GM10248 (cell line): ENCODE data around the gene GLRX5.

Source experiments
- CTCF ChIA-PET: fragments of 300-600 bp; sonication (Branson Sonifier 250); formaldehyde crosslinking; extraction: SDS; loops from one replicate; lab custom pipeline; 2021; ENCODE audit warnings: antibody characterized with exemption; lab: Yijun Ruan, JAX
- POLR2A ChIA-PET: fragments of 350-650 bp; sonication (Branson Sonifier 250); formaldehyde crosslinking; extraction: SDS; loops from one replicate; lab custom pipeline; 2020; ENCODE audit warnings: antibody characterized with exemption; lab: Yijun Ruan, JAX
- DNase-seq: peaks from one replicate; pipeline ENCODE4 v3.0.0; 2012; ENCODE audit errors: extremely low spot score
- CTCF ChIP-seq: IDR thresholded peaks from 2 replicates; pipeline ENCODE4 v1.5.1; 2012; ENCODE audit warnings: mild to moderate bottlenecking, low read depth; ENCODE audit errors: extremely low read depth, missing control alignments, control extremely low read depth

The GLRX5 gene

DNA sequence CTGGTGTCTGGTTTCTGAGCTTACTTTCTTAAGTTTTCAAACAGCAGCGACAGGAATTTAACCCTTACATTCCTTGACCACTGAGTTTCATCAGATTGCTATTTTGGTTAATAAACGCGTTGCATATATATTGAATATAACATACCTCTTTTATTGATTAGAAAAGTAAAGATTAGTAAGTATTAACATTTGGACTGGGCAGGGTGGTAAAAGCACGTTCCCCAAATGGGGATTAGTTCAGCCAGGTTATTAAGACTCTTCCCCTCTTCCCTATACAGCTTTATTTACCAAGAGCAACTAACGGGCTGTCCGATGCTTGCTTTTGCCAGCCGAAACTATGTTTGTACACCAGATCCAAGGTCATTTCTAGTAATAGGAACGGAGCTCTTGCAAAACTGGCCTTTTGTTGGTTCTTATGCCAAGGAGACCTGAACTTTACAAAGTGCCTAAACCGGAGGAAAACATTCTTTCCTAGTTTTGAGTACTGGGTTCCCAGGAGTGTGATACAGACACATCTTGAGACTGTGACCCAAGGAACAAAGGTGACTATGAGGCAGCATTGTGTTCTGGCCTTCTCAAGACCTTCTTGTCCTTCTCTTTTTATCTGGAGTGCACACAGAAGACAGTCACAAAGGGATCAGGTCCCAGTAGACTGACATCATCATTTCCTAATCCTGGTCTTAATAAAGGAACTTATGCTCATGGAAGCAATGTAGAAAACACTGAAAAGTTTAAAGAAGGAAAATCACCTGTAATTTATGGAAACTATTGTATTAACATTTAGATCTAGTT, 2.6 kb downstream of the GLRX5 start:
- CTCF ChIA-PET, result interaction anchor here (1.0 to 5.7 kb wide), 5 partner anchors 10 to 95 kb away, joined by 4 to 27 read pairs (median 4); no protein-coding TSS in a partner anchor
- POLR2A ChIA-PET, result no interaction called here
- no peak for TF ChIP-seq CTCF
- no peak for DNase-seq

- CTCF ChIA-PET, result interaction anchor here (0.8 to 5.7 kb wide), 6 partner anchors 10 to 141 kb away, joined by 3 to 27 read pairs (median 3); no protein-coding TSS in a partner anchor
- POLR2A ChIA-PET, result no interaction called here
- no peak for TF ChIP-seq CTCF
- no peak for DNase-seq
Measured at GRCh38 chr14:95538801-95539509, 4.1 kb downstream of the GLRX5 start.

GRCh38 chr14:95540236-95540855, 5.5 kb downstream of the GLRX5 start:
- TF ChIP-seq CTCF, result no peak
- ChIA-PET CTCF (interaction anchor here (1.0 to 5.7 kb wide), 5 partner anchors 13 to 139 kb away, joined by 3 to 27 read pairs (median 4); no protein-coding TSS in a partner anchor), POLR2A (no interaction called here)
- DNase-seq, result no peak

- ChIA-PET CTCF (interaction anchor here (1.0 to 1.8 kb wide), 3 partner anchors 11 to 99 kb away, joined by 3 to 5 read pairs (median 4); no protein-coding TSS in a partner anchor), POLR2A (no interaction called here)
- DNase-seq, result no peak
- TF ChIP-seq CTCF, result no peak
Measured at GRCh38 chr14:95541346-95541745, 6.5 kb downstream of the GLRX5 start.

DNA sequence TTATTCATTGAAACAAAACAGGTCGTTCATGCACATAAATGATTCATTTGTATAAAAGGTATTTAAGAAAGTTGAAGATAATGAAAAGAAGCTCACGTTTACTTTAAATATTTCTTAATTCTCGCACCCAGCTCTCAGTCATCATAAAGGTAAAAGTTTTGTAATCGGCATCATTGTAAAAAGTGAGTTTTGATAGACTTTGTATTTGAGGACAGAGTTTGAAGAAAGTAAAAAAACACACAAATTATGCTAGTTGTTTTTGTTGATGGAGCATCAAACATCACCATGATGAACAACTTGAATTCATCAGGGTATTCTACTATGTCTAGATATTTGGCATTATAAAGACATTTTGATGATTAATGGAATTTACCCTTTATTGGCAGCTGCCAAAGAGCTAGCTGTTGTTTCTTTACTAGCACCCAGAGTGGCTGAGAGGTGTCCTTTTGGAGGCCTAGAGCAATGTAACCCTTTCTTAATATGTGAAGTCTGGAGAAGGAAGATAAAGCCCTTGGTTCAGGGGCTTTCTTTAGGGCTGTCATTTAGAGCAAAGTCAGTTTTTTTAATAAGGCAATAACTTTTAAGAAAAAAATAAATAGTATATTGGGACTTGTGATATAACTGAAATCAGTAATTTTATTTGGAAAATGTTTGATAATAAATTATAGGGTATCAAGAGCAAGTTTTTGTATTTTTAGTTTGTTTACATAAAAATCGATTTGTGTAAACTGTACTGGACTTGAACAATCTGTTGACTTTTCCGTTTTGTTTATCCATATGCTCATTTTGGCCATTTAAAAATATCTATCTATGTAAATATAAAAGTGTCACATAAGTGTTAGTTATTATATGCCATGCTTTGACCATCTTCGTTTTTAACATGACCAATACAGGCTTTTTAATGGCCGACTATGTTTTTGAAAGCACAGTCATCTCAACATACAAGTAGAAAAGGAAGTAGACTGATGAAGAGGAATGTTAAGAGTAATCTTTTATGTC, 7.4 kb downstream of the GLRX5 start:
- no peak for DNase-seq
- ChIA-PET CTCF (interaction anchor here (1.2 to 1.8 kb wide), 3 partner anchors 10 to 100 kb away, joined by 4 to 5 read pairs (median 5); no protein-coding TSS in a partner anchor), POLR2A (no interaction called here)
- no peak for TF ChIP-seq CTCF
